AG10803 (cell line): Measurements from ENCODE around the gene AHCY.

Source experiments
- DNase-seq: peaks from one replicate; pipeline ENCODE4 v3.0.0; 2010; ENCODE audit warnings: low read depth
- H3K4me3 ChIP-seq: 2 replicates; pipeline ENCODE4 v1.5.1; 2011; ENCODE audit warnings: mild to moderate bottlenecking, low read length, control low read depth
- TF ChIP-seq, protein P1 (sequence below): conservative IDR thresholded peaks from 2 replicates; pipeline ENCODE4 v1.5.1; 2011; ENCODE audit warnings: mild to moderate bottlenecking, low read length, control low read depth, inconsistent platforms

AHCY gene

DNA sequence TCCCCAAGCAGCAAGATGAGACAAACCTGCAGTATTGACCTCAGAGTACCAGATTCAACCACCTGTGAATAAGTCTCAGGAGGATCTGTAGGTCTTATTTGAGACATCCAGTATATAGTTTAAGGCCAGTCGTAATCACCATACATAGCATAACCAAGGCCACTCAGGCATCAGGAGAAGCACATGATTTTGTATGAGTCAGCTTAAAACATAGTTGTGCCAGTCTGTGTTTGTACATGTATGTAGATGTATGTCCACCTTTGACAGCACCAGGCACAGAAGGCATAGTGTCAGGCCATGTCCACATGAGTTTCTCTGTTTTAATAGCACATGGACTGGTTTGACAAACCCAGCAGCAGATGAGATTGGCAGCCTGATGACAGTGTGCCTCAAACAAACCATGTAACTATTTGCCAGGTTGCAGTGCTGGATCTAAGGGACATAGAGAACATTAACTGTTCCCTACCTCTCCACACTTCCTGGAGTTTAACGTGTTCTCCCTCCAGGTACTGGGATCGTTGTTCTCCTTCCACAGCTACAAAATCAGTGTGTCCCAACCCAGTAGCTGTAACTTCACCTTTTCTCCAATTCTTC, 70.6 kb downstream of the AHCY start:
- no peak overlapping the region for H3K4me3 ChIP-seq
- no peak for DNase-seq
- TF ChIP-seq, protein P1, sequence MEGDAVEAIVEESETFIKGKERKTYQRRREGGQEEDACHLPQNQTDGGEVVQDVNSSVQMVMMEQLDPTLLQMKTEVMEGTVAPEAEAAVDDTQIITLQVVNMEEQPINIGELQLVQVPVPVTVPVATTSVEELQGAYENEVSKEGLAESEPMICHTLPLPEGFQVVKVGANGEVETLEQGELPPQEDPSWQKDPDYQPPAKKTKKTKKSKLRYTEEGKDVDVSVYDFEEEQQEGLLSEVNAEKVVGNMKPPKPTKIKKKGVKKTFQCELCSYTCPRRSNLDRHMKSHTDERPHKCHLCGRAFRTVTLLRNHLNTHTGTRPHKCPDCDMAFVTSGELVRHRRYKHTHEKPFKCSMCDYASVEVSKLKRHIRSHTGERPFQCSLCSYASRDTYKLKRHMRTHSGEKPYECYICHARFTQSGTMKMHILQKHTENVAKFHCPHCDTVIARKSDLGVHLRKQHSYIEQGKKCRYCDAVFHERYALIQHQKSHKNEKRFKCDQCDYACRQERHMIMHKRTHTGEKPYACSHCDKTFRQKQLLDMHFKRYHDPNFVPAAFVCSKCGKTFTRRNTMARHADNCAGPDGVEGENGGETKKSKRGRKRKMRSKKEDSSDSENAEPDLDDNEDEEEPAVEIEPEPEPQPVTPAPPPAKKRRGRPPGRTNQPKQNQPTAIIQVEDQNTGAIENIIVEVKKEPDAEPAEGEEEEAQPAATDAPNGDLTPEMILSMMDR, result no peak

DNA sequence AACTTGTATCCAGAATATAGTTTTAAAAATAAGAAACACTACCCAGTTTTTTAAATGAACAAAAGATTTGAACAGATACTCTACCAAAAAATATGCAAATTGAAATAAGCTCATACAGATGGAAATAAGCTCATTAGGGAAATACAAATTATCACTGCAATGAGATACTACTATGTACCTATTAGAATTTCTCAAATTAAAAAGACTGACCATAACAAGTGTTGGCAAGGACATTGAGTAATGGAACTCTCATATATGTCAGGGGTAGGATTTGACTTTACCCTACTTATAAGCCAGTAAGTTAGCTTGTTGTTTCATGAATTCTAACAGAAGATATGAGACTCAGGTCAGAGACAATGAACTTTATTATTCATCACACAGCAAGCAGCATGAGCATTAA, 71.5 kb downstream of the AHCY start:
- TF ChIP-seq, protein P1, result no peak
- DNase-seq, result no peak
- no peak overlapping the region for H3K4me3 ChIP-seq
